Measurements from ENCODE around the gene TMEM91. TPM values are rescaled to one million over a fixed set of nuclear protein-coding genes. Genes with fewer than 3 reads are reported as not detected.
"Not testable (repeated sequence)": the region's sequence is repeated elsewhere in the genome, so short reads cannot be mapped to it uniquely, and the experiment has no call there.

TMEM91 gene
- total and polyA plus RNA-seq, 2 donors: 4.5 to 30.8 TPM

- 96% methylated on average over 2 of the region's 2 CpGs for WGBS
- peaks cover 10 to 19% of the 10 kb centered on the region in 2 donors for H3K4me1 ChIP-seq (ENCODE audit: control insufficient read depth in 2 of 2, insufficient read depth in 2 of 2, low read length in 2 of 2)
- no peak overlapping the region for H3K27ac ChIP-seq (ENCODE audit: low read depth in 1 of 2, low read length in 1 of 2)
- H3K9me3 ChIP-seq (ENCODE audit: control insufficient read depth in 2 of 2, insufficient read depth in 1 of 2, low read length in 1 of 2): no peaks in the 10 kb centered on the region
- DNase-seq (ENCODE audit: low read depth in 6 of 9, low spot score in 9 of 9): no peak
- peaks cover 0 to 15% of the 10 kb centered on the region in 2 donors for H3K36me3 ChIP-seq (ENCODE audit: control insufficient read depth in 2 of 2, insufficient read depth in 2 of 2, low read length in 1 of 2)
- no peak overlapping the region for H3K4me3 ChIP-seq (ENCODE audit: low read length in 2 of 2)
- H3K27me3 ChIP-seq (ENCODE audit: control insufficient read depth in 2 of 2, insufficient read depth in 1 of 2, low read length in 1 of 2): no peaks in the 10 kb centered on the region
Measured at GRCh38 chr19:41399525-41399924, 23.2 kb downstream of the TMEM91 start.

GRCh38 chr19:41401483-41401882, 25.1 kb downstream of the TMEM91 start:
- no peak overlapping the region for H3K4me3 ChIP-seq (ENCODE audit: low read length in 2 of 2)
- peaks cover 10 to 16% of the 10 kb centered on the region in 2 donors for H3K4me1 ChIP-seq (ENCODE audit: control insufficient read depth in 2 of 2, insufficient read depth in 2 of 2, low read length in 2 of 2)
- peaks cover 0 to 15% of the 10 kb centered on the region in 2 donors for H3K36me3 ChIP-seq (ENCODE audit: control insufficient read depth in 2 of 2, insufficient read depth in 2 of 2, low read length in 1 of 2)
- 89% methylated on average over 4 of the region's 4 CpGs for WGBS
- no peaks in the 10 kb centered on the region for H3K27me3 ChIP-seq (ENCODE audit: control insufficient read depth in 2 of 2, insufficient read depth in 1 of 2, low read length in 1 of 2)
- DNase-seq (ENCODE audit: low read depth in 6 of 9, low spot score in 9 of 9): no peak
- H3K27ac ChIP-seq (ENCODE audit: low read depth in 1 of 2, low read length in 1 of 2): no peak overlapping the region
- no peaks in the 10 kb centered on the region for H3K9me3 ChIP-seq (ENCODE audit: control insufficient read depth in 2 of 2, insufficient read depth in 1 of 2, low read length in 1 of 2)

GRCh38 chr19:41402010-41402409, 25.7 kb downstream of the TMEM91 start:
- Histone ChIP-seq H3K4me3 (ENCODE audit: low read length in 2 of 2) (no peak overlapping the region), H3K27me3 (ENCODE audit: control insufficient read depth in 2 of 2, insufficient read depth in 1 of 2, low read length in 1 of 2) (no peaks in the 10 kb centered on the region), H3K9me3 (ENCODE audit: control insufficient read depth in 2 of 2, insufficient read depth in 1 of 2, low read length in 1 of 2) (no peaks in the 10 kb centered on the region), H3K4me1 (ENCODE audit: control insufficient read depth in 2 of 2, insufficient read depth in 2 of 2, low read length in 2 of 2) (peaks cover 10 to 11% of the 10 kb centered on the region in 2 donors), H3K36me3 (ENCODE audit: control insufficient read depth in 2 of 2, insufficient read depth in 2 of 2, low read length in 1 of 2) (peaks cover 0 to 15% of the 10 kb centered on the region in 2 donors), H3K27ac (ENCODE audit: low read depth in 1 of 2, low read length in 1 of 2) (no peak overlapping the region)
- no peak for DNase-seq (ENCODE audit: low read depth in 6 of 9, low spot score in 9 of 9)
- 99% methylated on average over 3 of the region's 3 CpGs for WGBS

GRCh38 chr19:41403181-41403970, 27.0 kb downstream of the TMEM91 start:
- Histone ChIP-seq H3K27me3 (ENCODE audit: control insufficient read depth in 2 of 2, insufficient read depth in 1 of 2, low read length in 1 of 2) (no peaks in the 10 kb centered on the region), H3K36me3 (ENCODE audit: control insufficient read depth in 2 of 2, insufficient read depth in 2 of 2, low read length in 1 of 2) (peaks cover 0 to 19% of the 10 kb centered on the region in 2 donors), H3K4me3 (ENCODE audit: low read length in 2 of 2) (no peak overlapping the region), H3K9me3 (ENCODE audit: control insufficient read depth in 2 of 2, insufficient read depth in 1 of 2, low read length in 1 of 2) (no peaks in the 10 kb centered on the region), H3K27ac (ENCODE audit: low read depth in 1 of 2, low read length in 1 of 2) (no peak overlapping the region), H3K4me1 (ENCODE audit: control insufficient read depth in 2 of 2, insufficient read depth in 2 of 2, low read length in 2 of 2) (peaks cover 7% of the 10 kb centered on the region in 2 donors)
- DNase-seq (ENCODE audit: low read depth in 6 of 9, low spot score in 9 of 9): no peak
- 66% methylated on average over 12 of the region's 12 CpGs for WGBS

- no peak for DNase-seq (ENCODE audit: low read depth in 6 of 9, low spot score in 9 of 9)
- Histone ChIP-seq H3K4me3 (ENCODE audit: low read length in 2 of 2) (no peak overlapping the region), H3K27ac (ENCODE audit: low read depth in 1 of 2, low read length in 1 of 2) (no peak overlapping the region), H3K4me1 (ENCODE audit: control insufficient read depth in 2 of 2, insufficient read depth in 2 of 2, low read length in 2 of 2) (no peaks in the 10 kb centered on the region), H3K9me3 (ENCODE audit: control insufficient read depth in 2 of 2, insufficient read depth in 1 of 2, low read length in 1 of 2) (no peaks in the 10 kb centered on the region), H3K27me3 (ENCODE audit: control insufficient read depth in 2 of 2, insufficient read depth in 1 of 2, low read length in 1 of 2) (no peaks in the 10 kb centered on the region), H3K36me3 (ENCODE audit: control insufficient read depth in 2 of 2, insufficient read depth in 2 of 2, low read length in 1 of 2) (peaks cover 0 to 22% of the 10 kb centered on the region in 2 donors)
- 91% methylated on average over 6 of the region's 6 CpGs for WGBS
Measured at GRCh38 chr19:41405776-41406175, 29.4 kb downstream of the TMEM91 start.

- H3K27me3 ChIP-seq (ENCODE audit: control insufficient read depth in 2 of 2, insufficient read depth in 1 of 2, low read length in 1 of 2): no peaks in the 10 kb centered on the region
- WGBS: 90% methylated on average over 4 of the region's 4 CpGs
Measured at GRCh38 chr19:41407271-41407670, 30.9 kb downstream of the TMEM91 start.

GRCh38 chr19:41408256-41408655, 31.9 kb downstream of the TMEM91 start:
- Histone ChIP-seq H3K36me3 (ENCODE audit: control insufficient read depth in 2 of 2, insufficient read depth in 2 of 2, low read length in 1 of 2) (peaks cover 3 to 30% of the 10 kb centered on the region in 2 donors), H3K9me3 (ENCODE audit: control insufficient read depth in 2 of 2, insufficient read depth in 1 of 2, low read length in 1 of 2) (no peaks in the 10 kb centered on the region), H3K27me3 (ENCODE audit: control insufficient read depth in 2 of 2, insufficient read depth in 1 of 2, low read length in 1 of 2) (no peaks in the 10 kb centered on the region), H3K4me1 (ENCODE audit: control insufficient read depth in 2 of 2, insufficient read depth in 2 of 2, low read length in 2 of 2) (no peaks in the 10 kb centered on the region), H3K27ac (ENCODE audit: low read depth in 1 of 2, low read length in 1 of 2) (no peak overlapping the region), H3K4me3 (ENCODE audit: low read length in 2 of 2) (no peak overlapping the region)
- DNase-seq (ENCODE audit: low read depth in 6 of 9, low spot score in 9 of 9): no peak
- WGBS: 94% methylated on average over 4 of the region's 4 CpGs

More at GRCh38 chr19:41407271-41407670, 30.9 kb downstream of the TMEM91 start:
- Histone ChIP-seq H3K36me3 (ENCODE audit: control insufficient read depth in 2 of 2, insufficient read depth in 2 of 2, low read length in 1 of 2) (peaks cover 3 to 34% of the 10 kb centered on the region in 2 donors), H3K4me3 (ENCODE audit: low read length in 2 of 2) (no peak overlapping the region), H3K27ac (ENCODE audit: low read depth in 1 of 2, low read length in 1 of 2) (no peak overlapping the region), H3K9me3 (ENCODE audit: control insufficient read depth in 2 of 2, insufficient read depth in 1 of 2, low read length in 1 of 2) (no peaks in the 10 kb centered on the region), H3K4me1 (ENCODE audit: control insufficient read depth in 2 of 2, insufficient read depth in 2 of 2, low read length in 2 of 2) (no peaks in the 10 kb centered on the region)
- no peak for DNase-seq (ENCODE audit: low read depth in 6 of 9, low spot score in 9 of 9)

- not testable (repeated sequence) for DNase-seq (ENCODE audit: low read depth in 6 of 9, low spot score in 9 of 9); H3K4me1 ChIP-seq (ENCODE audit: control insufficient read depth in 2 of 2, insufficient read depth in 2 of 2, low read length in 2 of 2); H3K27ac ChIP-seq (ENCODE audit: low read depth in 1 of 2, low read length in 1 of 2)
Measured at GRCh38 chr19:41408846-41409245, 32.5 kb downstream of the TMEM91 start.

GRCh38 chr19:41409288-41409687, 33.0 kb downstream of the TMEM91 start:
- Histone ChIP-seq H3K36me3 (ENCODE audit: control insufficient read depth in 2 of 2, insufficient read depth in 2 of 2, low read length in 1 of 2) (peaks cover 11 to 35% of the 10 kb centered on the region in 2 donors), H3K4me1 (ENCODE audit: control insufficient read depth in 2 of 2, insufficient read depth in 2 of 2, low read length in 2 of 2) (no peaks in the 10 kb centered on the region), H3K9me3 (ENCODE audit: control insufficient read depth in 2 of 2, insufficient read depth in 1 of 2, low read length in 1 of 2) (no peaks in the 10 kb centered on the region), H3K27me3 (ENCODE audit: control insufficient read depth in 2 of 2, insufficient read depth in 1 of 2, low read length in 1 of 2) (no peaks in the 10 kb centered on the region), H3K4me3 (ENCODE audit: low read length in 2 of 2) (no peak overlapping the region), H3K27ac (ENCODE audit: low read depth in 1 of 2, low read length in 1 of 2) (no peak overlapping the region)
- no peak for DNase-seq (ENCODE audit: low read depth in 6 of 9, low spot score in 9 of 9)
- WGBS: 93% methylated on average over 4 of the region's 4 CpGs

More at GRCh38 chr19:41408846-41409245, 32.5 kb downstream of the TMEM91 start:
- not testable (repeated sequence) for H3K9me3 ChIP-seq (ENCODE audit: control insufficient read depth in 2 of 2, insufficient read depth in 1 of 2, low read length in 1 of 2); H3K27me3 ChIP-seq (ENCODE audit: control insufficient read depth in 2 of 2, insufficient read depth in 1 of 2, low read length in 1 of 2); H3K4me3 ChIP-seq (ENCODE audit: low read length in 2 of 2)
- peaks cover 8 to 31% of the 10 kb centered on the region in 2 donors for H3K36me3 ChIP-seq (ENCODE audit: control insufficient read depth in 2 of 2, insufficient read depth in 2 of 2, low read length in 1 of 2)
- WGBS: 96% methylated on average over 5 of the region's 5 CpGs
